Ramos (cell line): Measurements from ENCODE around the gene BAHCC1.

Source experiments
- in situ Hi-C: fragments of 300-500 bp; cut with MboI; formaldehyde crosslinking; loops from one replicate; pipeline ENCODE4 v1.14.3; 2022; ENCODE audit warnings: low sequenced_read_pairs; ENCODE audit not compliant: unreplicated experiment

The BAHCC1 gene

DNA sequence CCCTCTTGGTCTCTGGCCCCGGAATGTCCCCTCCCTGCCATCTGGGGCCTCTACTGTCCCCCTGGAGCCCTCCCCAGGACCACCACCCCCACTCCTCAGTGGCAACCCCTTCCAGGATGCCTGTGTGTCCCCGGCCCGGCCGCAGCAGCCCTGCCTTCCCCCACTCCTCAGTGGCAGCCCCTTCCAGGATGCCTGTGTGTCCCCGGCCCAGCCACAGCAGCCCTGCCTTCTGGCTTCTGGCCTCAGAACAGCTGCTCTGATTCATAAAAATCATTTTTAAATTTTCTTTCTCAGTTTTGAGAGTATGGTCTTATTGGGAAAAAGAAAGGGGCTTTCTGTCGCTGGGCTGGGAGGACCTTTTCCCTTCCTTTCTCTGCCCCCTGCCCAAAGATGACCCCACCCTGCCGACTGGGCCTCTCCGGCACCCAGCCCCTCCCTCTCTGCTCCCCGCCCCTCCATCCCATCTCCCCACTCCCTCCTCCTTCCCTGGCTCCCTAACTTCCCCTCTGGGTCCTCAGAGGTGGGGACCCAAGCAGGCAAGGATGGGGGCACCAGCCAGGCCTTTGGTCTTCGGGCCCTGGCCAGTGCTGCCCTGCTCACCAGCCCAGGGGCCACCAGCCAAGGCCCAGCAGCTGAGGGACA lies 40.5 kb downstream of the BAHCC1 start:
- in situ Hi-C loops = no loop called here

DNA sequence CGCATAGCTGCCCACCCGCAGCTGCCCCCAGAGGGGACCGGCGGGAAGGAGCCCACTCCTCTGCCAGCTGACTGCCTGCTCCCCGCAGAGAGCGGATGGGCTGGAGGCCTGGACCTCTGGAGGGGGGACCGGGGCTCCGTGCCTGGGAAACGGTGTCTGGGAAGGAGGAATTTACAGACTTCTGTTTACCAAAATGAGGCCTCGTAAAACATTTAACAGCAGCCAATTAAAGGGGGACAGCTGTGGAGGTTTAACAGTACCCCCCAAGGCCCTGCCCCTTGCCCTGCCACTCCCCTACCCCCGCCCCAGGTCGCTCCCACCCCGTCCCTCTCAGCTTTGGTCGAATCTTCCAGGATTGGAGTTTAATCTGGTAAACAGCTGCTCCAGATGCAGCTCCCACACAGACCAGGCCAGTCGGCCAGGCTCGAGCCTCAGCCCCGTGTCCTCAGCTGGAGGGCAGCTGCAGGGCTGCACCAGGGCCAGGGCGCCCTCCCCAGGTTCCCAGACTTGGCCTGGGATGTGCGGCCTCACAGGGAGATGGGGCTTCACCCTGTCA lies 41.1 kb downstream of the BAHCC1 start:
- in situ Hi-C loops = no loop called here

DNA sequence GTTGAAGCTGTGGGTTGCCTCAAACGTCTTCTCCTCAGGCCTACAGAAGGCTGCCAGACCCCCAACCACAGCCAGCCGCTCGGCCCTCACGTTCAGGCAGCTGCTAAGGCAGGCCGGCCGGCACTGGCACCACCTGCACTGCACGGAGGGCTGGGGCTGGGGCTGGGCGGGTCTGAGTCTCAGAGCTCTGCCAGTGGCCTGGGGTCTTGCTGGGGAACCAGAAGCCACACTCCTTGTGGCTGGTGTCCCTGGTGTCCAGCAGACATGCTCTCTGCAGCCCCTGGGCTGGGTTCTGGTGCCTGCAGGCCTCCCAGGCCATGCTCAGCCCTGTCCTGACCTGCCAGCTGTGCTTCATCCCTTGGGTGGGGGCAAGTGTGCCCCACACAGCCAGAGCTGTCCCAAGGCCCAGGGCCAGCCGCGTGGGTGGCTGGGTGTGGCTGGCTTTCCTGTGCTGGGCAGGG lies 42.0 kb downstream of the BAHCC1 start:
- in situ Hi-C loops = no loop called here

DNA sequence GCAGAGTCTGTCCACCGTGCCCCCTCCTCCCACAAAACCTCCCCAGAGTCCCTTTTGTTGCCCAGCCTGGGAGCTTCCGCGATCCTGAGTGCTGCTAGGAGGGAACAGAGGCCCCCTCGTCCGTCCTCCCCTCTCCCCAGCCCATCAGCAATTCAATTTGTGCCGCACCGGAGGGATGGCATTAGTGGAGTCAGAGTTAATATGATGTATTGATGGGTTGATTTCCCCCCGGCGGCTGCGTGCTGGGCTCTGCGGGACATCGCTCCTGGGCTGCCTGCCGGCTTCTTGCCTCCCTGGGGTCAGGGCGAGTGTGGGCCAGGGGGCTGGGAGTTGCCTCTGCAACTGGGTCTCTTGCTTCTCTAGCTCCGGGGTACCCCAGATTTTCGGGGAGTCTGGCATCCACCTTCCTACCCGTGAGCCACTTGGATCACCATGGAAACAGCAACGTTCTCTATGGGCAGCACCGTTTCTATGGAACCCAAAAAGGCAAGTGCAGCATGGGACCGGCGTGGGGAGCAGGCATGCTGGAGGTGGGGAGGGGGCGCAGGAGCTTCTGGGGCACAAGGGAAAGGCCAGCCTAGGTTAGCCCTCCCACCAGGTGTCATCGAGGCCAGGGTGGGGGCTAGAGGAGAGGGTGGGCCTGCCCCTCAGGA lies 42.9 kb downstream of the BAHCC1 start:
- in situ Hi-C loops = no loop called here

DNA sequence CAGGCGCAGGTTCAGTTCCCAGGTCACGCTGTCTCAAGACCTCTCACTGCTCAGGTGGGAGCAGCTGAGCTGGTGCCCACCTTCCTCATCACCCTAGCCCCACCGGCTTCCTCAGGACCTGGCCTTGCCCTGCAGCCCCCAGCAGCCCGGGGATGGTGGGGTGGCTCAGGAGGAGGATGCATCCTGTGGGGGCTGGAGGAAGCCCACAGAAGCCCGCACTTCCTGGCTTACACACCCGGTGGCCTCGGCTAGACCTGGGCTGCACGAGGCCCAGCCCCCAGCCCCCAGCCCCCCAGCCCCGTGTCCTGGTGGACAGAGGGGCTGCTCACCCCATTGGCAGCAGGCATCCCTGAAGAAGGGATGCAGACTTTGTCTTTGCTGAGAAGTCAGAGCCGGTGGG lies 43.4 kb downstream of the BAHCC1 start:
- in situ Hi-C loops = no loop called here

DNA sequence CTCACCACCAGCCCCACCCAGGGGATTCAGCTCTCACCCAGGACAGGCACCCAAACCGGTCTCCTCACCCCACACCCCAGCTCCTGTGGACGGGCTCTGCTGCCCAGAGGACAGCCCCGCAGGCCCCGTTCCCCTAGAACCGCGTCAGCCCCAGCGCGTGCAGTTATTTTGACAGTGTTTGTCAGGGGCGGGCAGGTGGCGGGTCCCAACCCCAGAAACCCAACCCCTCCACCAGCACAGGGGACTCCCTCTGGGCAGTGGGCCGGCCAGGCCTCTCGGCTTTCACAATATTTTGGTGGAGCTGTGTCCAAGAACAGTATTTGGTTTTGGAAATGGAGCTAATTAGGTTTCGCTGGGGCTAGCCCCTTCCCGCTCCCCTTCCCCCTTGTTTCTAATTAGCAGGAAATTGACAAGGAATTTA lies 44.8 kb downstream of the BAHCC1 start:
- in situ Hi-C loops = no loop called here

DNA sequence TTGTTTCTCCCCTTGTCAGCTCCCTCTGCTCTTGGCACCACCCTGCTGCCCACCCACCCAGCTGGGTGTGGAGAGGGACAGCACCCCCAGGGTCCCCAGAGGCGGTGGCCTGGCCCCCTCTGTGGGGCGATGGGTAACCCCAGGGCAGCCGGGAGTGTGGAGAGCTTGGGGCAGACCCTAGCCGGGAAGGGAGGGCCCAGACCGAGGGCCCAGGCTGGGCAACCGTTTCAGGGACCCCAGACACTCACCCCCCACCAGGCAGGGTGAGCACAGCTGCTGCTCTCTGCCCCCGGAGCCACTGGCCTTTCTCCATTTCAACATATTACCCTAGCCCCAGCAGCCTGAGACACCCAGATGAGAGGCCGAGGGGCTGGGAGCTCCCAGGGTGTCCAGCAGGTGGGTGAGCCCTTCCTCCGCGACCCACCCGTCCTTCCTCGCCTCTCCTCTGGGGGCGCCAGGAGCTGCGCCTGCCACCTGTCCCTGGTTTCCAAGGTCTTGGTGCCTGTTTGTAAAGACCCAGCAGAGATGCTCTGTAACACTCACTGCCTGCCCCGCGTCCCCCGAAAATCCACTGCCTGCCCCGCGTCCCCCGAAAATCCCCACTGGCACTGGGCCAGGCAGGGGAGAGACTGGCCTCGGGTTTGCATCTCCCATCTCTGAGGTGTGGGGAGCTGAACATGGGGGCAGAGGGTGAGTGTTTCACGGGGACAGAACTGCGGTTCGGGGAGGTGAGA lies 45.4 kb downstream of the BAHCC1 start:
- in situ Hi-C loops = no loop called here

DNA sequence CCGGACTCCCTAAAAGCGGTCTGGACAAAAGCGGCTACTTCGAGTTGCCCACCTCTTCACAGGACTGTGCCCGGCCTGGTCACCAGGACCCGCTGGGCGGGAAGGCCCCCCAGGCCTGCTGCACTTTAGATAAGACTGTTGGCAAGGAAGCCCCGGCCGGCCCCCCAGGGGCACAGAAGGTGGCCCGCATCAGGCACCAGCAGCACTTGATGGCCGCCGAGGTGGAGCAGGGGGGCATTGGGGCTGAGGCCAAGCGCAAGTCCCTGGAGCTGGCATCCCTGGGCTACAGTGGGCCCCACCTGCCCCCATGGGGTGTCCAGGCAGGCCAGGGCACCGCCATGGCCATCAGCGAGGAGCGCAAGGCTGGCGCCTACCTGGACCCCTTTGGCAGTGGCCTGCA lies 47.5 kb downstream of the BAHCC1 start:
- in situ Hi-C loops = no loop called here

DNA sequence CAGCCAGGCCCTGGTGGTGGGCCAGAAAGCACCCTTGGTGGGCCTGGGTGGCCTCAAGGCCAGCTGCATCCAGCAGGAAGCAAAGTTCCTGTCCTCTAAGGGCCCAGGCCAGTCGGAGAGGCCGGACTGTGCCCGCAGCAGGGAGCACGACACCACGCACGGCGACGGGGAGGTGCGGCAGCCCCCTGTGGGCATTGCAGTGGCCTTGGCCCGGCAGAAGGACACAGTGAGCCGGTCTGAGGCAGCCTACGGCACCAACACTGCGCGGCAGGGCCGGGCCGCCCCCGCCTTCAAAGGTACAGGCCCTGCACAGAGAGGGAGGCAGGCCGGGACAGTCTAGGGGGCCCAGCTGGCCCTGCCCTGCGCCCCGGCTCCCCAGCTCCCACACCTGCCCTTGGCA lies 48.0 kb downstream of the BAHCC1 start:
- in situ Hi-C loops = no loop called here

DNA sequence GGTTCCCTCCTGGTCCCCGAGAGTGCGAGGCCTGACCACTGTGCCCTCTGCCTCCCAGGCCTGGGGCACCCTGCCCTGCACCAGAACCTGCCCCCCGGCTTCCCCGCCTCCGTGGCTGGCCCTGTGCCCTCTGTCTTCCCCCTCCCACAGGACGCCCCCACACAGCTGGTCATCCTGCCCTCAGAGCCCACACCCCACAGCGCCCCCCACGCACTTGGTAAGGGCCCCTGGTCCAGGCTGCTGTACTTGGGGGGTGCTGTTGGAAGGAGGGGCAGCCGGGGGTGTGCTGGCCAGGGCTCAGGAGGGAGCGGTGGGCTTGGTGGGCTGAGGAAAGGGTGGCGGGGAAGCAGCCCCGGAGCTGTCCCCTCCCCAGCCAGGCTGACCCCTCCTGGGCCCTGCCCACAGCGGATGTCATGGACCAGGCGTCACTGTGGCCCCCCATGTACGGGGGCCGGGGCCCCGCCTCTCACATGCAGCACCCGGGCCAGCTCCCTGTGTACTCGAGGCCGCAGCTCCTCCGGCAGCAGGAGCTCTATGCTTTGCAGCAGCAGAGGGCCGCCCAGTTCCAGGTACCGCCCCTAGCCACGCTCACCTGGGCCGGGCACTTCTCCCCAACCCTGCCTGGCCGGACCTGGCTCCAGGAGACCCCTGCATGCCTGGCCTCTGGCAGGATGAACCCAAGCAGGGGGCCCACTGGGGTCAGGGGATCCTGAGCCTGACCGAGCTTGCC lies 49.5 kb downstream of the BAHCC1 start:
- in situ Hi-C loops = no loop called here

DNA sequence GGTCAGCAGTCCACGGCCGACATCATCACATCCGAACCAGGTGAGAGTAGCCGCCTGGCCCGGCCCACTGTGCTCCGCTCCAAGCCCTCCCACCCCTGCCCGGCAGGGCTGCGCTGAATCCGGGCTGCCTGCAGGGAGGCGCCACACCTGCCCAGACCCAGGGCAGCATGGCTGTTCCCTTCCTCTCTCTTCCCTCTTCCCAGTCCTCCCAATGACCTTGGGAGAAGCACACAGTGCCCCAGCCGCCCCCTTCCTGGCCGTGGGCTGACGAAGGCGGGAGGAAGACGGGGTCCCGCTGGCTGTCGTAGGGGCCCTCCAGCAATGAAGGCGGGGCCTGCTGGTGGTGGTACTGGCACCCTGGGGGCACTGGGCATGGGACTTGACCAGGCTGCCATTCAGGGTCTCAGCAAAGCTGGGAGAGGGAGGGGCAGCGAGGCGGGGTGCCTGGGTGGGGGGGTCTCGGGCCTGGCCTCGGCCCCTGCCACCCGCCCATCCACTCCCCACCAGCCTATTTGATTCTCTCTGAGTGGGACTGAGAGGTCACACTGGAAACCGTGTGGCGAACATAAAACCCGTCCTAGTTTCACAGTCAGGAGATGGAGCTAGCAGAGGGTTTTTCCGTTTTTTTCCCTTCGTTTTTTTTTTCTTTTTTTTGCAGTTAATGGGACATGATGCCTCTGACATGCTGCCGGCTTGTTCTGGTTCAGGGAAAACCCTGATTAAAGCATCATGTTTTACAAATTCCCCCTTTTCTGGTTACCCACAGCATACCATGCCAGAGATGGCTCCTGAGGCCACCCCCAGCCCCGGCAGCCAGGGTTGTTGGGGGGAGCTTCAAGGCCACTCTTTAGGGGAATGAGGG lies 50.6 kb downstream of the BAHCC1 start:
- in situ Hi-C loops = no loop called here

DNA sequence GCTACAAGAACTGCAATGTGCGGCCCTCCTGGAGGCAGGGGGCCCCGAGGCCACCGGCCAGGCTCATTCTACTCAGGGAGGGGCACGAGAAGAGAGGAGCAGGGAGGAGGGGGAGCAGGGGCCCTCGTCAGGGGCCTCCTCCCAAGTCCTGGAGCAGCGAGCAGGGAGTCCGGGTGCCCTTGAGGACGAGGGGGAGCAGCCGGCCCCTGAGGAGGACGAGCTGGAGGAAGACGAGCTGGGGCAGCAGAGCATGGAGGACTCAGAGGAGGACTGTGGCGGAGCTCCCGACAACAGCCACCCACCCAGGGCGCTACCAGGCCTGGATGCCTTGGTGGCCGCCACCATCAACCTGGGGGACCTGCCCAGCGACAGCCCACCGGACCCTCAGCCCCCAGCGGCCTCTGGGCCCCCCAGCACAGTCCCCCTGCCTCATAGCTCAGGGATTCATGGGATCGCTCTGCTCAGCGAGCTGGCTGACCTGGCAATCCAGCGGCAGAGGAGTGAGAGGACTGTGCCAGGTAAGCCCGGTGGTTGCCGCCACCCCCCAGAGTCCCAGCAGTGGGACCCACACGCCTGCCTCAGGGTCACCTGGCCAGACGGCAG lies 52.2 kb downstream of the BAHCC1 start:
- in situ Hi-C loops = no loop called here

DNA sequence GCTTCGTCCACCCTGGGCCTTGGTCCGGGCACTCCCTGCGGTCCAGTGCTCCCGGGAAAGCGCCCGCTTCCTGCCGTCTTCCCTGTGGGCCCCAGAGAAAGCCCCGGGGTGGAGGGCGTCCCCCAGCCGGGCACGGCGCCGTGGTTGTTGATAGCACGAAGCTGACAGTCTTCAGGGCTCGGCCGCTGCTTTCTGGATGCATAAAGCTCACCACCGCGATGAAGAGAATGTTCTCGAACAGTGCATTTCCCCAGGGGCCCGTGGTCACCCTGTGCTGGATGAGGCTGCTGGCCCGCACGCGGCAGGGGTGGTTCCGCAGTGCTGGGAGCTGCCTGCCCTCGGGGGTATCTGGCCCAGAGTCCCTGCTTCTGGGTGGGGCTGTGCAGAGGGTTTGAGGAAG lies 53.2 kb downstream of the BAHCC1 start:
- in situ Hi-C loops = no loop called here

DNA sequence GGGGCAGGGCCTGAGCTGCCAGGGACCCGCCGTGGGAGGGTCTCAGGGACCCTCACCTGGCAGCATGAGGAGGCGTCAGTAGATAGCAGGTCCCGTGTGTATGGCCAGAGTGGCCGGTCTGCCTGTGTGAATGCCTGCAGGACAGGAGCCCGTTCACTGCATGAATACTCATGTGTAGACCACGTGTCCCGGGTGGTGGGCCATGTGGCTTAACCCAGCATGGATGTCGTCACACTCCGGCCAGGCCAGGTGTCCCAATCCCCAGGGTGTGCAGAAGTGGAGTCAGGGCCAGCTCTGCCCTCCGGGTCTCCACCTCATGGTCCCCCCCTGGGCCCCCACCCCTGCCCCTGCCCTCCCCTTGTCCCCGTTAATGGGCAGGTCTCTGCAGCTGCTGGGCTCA lies 53.7 kb downstream of the BAHCC1 start:
- in situ Hi-C loops = no loop called here

DNA sequence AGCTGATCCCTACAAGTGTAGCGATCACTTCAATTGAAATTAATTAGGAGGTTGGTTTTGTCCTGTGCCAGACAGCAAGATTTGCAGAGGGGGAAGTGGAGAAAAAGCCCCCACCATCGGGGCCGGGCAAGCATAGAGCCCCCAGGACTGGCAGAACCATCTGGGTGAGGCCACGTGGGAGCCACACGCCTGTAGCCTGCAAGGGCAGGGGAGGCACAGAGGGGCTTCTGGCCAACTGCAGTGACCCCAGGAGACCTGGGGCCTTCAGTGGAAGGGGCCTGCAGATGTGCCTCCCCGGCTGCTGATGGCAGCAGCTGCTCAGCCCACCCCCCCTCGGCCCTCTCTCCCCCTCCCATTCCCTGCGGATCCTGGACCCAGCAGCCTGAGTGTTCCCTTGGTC lies 54.1 kb downstream of the BAHCC1 start:
- in situ Hi-C loops = no loop called here

DNA sequence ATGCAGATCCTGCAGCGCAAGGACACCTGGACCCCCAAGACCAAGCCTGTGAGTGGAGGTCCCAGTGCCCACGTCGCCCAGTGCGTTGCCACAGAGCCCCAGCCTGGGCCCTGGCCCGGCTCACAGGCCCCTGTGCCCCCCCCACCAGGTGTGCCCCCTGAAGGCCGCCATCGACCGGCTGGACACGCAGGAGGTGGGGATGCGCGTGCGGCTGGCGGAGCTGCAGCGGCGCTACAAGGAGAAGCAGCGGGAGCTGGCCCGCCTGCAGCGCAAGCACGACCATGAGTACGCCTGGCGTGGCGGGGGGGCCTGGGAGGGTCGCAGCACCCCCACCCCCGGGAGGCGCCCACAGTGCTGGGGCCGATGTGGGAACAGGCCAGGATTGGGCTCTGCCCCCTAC lies 56.6 kb downstream of the BAHCC1 start:
- in situ Hi-C loops = no loop called here

DNA sequence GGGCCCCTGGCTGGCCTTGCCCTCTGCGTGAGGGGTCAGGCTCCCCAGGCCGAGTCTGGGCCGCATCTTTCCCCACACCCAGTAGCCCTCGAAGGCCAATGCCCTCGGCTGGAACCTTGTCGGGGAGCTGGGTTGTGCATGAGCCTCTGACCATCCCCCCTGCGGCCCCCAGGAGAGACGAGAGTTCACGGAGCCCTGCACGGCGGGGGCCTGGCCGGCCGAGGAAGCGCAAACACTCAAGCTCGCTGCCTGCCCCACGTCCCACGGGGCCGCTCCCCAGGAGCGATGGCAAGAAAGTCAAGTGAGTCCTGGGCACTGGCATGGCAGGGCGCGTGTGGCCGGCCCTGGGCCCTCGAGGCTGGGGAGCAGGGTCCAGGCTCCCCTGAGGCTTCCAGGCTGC lies 57.3 kb downstream of the BAHCC1 start:
- in situ Hi-C loops = no loop called here

DNA sequence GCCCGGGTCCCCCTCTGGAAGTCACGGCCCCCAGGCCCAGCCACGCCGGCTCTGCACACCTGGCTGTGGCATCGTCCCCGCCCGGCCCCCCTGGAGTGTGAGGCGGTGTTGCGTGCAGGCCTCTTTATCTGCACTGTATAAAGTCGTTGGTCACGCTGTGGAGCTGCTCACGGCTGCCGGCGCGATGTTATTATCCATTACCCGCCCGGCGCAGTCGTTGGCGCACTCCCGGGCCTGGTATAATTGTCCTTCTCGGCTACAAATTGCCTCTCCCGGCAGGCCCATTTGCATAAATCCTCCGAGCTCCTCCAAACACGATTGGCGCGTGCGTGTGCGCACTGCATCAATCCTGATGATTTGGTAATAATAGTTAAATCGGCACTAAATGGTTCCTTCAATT lies 57.8 kb downstream of the BAHCC1 start:
- in situ Hi-C loops = no loop called here

DNA sequence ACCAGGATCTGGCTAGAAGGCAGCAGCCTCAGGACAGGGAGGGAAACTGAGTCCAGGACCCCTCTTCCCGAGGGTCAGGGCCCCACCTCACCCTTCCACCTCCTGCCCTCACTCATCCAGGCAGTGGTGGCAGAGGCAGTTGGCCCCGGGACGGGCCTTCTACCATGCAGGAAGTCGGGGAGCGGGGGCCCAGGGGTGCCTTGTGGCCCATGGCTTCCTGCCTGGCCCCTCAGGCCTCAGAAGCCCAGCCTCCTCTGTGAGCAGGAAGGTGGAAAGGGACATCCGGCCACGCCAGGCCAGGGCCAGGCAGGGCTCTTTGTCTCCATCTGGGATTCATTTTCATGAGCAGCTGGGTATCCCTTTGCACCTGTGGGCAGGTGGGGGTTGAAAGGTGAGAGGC lies 58.5 kb downstream of the BAHCC1 start:
- in situ Hi-C loops = no loop called here
